Thoracic aorta (tissue), 2 donors: ENCODE results near the gene BCL3. TPM values are rescaled to one million over a fixed set of nuclear protein-coding genes. Genes with fewer than 3 reads are reported as not detected.
"Not testable (repeated sequence)": the region's sequence is repeated elsewhere in the genome, so short reads cannot be mapped to it uniquely, and the experiment has no call there.

Experiments used
- ATAC-seq: fragments of 150-250 bp; one replicate; pipeline ENCODE4 v1.8.0; 2017; ENCODE audit warnings: low read depth; ENCODE audit not compliant: insufficient number of reproducible peaks, low FRiP score
- DNase-seq: peaks from one replicate; pipeline ENCODE4 v3.0.0-alpha.2; 2020; ENCODE audit warnings: low spot score
- H3K27ac ChIP-seq, 2 donors: fragments of 200-600 bp; sonication (generic); 1 replicate in 1 of 2; 2 replicates in 1 of 2; pipeline ENCODE4 v1.5.1; 2016; ENCODE audit warnings: mild to moderate bottlenecking in 2 of 2, moderate library complexity in 2 of 2
- H3K27me3 ChIP-seq: fragments of 200-600 bp; sonication (generic); replicated peaks from 2 replicates; pipeline ENCODE4 v1.6.0; 2016; ENCODE audit warnings: mild to moderate bottlenecking; ENCODE audit not compliant: insufficient read depth
- H3K36me3 ChIP-seq: fragments of 200-600 bp; sonication (generic); one replicate; pipeline ENCODE4 v1.5.1; 2016
- H3K4me1 ChIP-seq, 2 donors: fragments of 200-600 bp; sonication (generic); 1 replicate in 1 of 2; 2 replicates in 1 of 2; pipeline versions ENCODE4 v1.5.1 to v1.6.0; 2016; ENCODE audit warnings: low read depth in 2 of 2, mild to moderate bottlenecking in 1 of 2; ENCODE audit not compliant: control insufficient read depth in 1 of 2
- H3K4me3 ChIP-seq: fragments of 200-600 bp; sonication (generic); 2 replicates; pipeline ENCODE4 v1.5.1; 2016; ENCODE audit warnings: mild to moderate bottlenecking
- H3K9me3 ChIP-seq: fragments of 200-600 bp; sonication (generic); 2 replicates; pipeline ENCODE4 v1.5.1; 2016
- total RNA-seq, 2 donors: library from RNA; depleted of rRNA; stranded (reverse); fragments of >200 nt; gene quantifications; one replicate each; pipeline versions ENCODE4 v1.1.0 to v1.2.3, GENCODE V29; 2016
- TF ChIP-seq, protein P1 (sequence below): fragments of 200-600 bp; sonication (generic); IDR thresholded peaks from one replicate; pipeline ENCODE4 v1.5.1; 2019; ENCODE audit warnings: antibody characterized with exemption

Gene BCL3
- total RNA-seq, 2 donors from 2014 or later, result 43.1 to 77.9 TPM

DNA sequence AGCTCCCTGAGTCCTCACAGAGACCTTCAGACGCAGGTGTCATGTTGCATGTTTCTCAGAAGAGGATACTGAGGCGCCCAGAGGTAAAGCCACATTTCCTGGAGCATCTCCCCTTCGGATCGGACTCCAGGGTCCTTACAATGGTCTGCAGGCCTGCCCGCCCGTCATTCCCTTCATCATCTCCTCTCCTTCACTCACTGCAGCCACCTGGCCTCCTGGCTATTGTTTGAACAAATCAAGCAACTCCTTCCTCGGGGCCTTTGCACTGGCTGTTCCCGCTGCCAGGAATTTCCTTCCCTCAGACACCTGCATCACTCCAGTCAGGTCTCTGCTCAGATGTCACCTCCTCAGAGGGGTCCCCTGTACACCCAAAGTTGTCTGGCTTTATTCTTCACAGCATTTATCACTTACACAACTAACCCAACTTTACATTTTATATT, 29.2 kb upstream of the BCL3 start:
- no peak overlapping the region for H3K4me3 ChIP-seq
- H3K27ac ChIP-seq, result peak overlapping the region in 1 of 2 donors; percentile 93
- no peaks in the 10 kb centered on the region for H3K27me3 ChIP-seq
- H3K4me1 ChIP-seq, result peaks cover 35 to 41% of the 10 kb centered on the region in 2 donors
- DNase-seq (no peak), ATAC-seq (no peak)
- H3K9me3 ChIP-seq, result no peaks in the 10 kb centered on the region
- TF ChIP-seq, protein P1, sequence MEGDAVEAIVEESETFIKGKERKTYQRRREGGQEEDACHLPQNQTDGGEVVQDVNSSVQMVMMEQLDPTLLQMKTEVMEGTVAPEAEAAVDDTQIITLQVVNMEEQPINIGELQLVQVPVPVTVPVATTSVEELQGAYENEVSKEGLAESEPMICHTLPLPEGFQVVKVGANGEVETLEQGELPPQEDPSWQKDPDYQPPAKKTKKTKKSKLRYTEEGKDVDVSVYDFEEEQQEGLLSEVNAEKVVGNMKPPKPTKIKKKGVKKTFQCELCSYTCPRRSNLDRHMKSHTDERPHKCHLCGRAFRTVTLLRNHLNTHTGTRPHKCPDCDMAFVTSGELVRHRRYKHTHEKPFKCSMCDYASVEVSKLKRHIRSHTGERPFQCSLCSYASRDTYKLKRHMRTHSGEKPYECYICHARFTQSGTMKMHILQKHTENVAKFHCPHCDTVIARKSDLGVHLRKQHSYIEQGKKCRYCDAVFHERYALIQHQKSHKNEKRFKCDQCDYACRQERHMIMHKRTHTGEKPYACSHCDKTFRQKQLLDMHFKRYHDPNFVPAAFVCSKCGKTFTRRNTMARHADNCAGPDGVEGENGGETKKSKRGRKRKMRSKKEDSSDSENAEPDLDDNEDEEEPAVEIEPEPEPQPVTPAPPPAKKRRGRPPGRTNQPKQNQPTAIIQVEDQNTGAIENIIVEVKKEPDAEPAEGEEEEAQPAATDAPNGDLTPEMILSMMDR, result no peak
- no peaks in the 10 kb centered on the region for H3K36me3 ChIP-seq

DNA sequence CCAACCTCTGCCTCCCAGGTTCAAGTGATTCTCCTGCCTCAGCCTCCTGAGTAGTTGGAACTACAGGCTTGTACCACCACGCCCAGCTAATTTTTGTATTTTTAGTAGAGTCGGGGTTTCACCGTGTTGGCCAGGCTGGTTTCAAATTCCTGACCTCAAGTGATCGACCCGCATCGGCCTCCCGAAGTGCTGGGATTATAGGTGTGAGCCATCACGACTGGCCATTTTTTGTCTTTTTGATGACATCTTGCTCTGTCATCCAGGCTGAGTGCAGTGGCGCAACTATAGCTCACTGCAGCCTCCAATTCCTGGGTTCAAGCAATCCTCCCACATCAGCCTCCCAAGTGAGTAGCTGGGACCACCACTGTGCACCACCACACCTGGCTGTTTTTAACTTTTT, 28.1 kb upstream of the BCL3 start:
- not testable (repeated sequence) for H3K4me3 ChIP-seq, H3K36me3 ChIP-seq, ATAC-seq, H3K27ac ChIP-seq, DNase-seq, H3K9me3 ChIP-seq, H3K27me3 ChIP-seq
- H3K4me1 ChIP-seq, result peaks cover 42 to 52% of the 10 kb centered on the region in 2 donors

DNA sequence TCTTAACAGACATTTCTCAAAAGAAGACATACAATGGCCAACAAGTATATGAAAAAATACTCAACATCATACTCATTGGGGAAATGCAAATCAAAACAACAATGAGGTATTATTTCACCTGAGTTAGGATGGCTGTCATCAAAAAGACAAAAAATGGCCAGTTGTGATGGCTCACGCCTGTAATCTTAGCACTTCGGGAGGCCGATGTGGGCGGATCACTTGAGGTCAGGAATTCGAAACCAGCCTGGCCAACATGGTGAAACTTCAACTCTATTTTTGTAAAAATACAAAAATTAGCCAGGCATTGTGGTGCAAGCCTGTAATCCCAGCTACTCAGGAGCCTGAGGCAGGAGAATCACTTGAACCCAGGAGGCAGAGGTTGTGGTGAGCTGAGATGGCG, 27.6 kb upstream of the BCL3 start:
- Histone ChIP-seq H3K4me1 (peaks cover 42 to 55% of the 10 kb centered on the region in 2 donors), H3K9me3 (no peaks in the 10 kb centered on the region), H3K27ac (peak overlapping the region in 1 of 2 donors; percentile 15), H3K4me3 (no peak overlapping the region), H3K27me3 (no peaks in the 10 kb centered on the region), H3K36me3 (no peaks in the 10 kb centered on the region)
- TF ChIP-seq, protein P1, result no peak
- no peak for DNase-seq
- ATAC-seq, result no peak

DNA sequence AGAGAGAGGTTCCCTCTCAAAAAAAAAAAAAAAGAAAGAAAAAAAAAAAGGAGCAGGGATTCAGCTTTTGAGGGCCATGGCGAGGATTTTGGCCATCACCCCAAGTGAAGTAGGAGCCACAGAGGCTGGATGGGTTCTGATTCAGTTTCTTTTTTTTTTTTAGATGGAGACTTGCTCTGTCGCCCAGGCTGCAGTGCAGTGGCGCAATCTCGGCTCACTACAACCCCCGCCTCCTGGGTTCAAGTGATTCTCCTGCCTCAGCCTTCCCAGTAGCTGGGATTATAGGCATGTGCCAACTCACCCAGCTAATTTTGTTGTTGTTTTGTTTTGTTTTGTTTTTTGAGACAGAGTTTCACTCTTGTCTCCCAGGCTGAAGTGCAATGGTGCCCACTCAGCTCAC, 27.1 kb upstream of the BCL3 start:
- not testable (repeated sequence) for DNase-seq, H3K36me3 ChIP-seq, H3K27me3 ChIP-seq, H3K9me3 ChIP-seq, H3K4me3 ChIP-seq, ATAC-seq
- H3K4me1 ChIP-seq, result peaks cover 42 to 55% of the 10 kb centered on the region in 2 donors
- H3K27ac ChIP-seq, result peak overlapping the region in 1 of 2 donors; percentile 15

DNA sequence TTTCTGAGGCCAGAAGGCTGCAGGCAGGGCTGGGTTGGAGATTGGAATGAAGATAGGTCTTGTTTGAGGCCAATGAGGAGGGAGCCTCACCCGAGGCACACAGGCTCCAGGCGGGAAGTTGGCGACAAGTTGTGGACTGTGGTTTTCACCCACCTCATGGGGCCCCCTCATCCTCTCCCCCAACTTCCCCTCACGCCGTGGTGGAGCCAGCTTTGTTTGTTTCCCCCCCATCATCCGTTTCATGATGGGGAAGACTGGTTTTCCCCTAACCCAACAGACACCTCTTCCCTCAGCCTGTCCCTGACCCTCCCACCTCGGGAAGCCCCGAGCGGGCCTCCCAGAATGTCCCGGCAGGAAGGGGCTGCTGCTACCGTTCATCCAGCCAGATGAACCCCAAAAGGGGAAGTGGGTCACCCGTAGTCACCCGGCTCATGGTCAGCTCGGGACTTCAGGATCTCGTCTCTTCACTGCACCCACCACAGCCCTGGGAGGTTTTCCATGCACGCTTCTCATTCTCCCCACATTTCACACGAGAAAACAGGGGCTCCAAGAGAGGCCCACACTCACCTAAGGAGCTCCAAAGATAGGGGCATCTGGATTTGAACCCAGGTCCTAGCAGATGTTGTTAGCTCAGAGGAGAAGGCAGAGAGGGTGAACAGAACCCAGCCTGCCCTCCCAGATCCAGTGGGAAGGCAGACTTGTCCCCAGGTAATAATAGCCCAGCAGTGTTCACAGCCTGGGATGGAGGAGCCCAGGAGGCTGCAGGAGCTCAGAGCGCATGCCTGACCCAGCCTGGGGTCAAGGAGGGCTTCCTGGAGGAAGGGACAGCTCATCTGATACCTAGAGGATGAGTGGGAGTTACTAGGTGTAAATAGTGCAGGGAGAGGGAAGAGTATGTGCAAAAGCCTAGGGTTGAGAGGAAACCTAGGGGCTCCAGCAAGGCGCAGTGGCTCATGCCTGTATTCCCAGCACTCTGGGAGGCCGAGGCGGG, 26.1 kb upstream of the BCL3 start:
- Histone ChIP-seq H3K36me3 (no peaks in the 10 kb centered on the region), H3K27me3 (no peaks in the 10 kb centered on the region), H3K4me3 (no peak overlapping the region), H3K27ac (no peak overlapping the region), H3K9me3 (no peaks in the 10 kb centered on the region), H3K4me1 (peaks cover 42 to 55% of the 10 kb centered on the region in 2 donors)
- ATAC-seq, result no peak
- TF ChIP-seq, protein P1, result no peak
- no peak for DNase-seq

DNA sequence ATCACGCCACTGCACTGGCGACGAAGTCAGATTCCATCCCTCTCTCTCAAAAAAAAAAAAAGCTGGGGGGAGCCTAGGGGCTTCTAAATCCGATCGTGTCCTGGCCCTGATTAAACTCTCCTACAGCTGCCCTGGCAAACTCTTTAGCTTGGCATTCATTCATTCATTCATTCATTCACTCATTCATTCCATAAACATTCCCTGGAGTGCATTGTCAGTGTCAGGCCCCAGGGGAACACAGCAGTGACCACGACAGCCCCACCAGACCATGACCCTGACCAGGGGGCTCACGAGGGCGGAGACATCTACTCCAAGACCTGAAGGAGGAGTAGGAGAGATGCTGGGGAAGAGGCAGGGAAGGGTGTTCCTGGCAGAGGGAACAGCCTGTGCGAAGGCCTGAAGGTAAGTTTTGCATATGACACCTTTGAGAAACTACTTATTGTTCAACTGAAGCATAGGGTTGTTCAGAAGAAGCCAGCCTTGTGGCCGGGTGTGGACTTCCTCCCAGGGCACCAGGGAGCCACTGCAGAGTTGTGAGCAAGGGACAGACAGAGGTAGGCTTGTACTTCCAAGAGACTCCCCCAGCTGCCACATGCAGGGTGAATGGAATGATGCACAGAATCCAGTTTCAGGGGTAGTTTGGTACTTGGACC, 25.1 kb upstream of the BCL3 start:
- Histone ChIP-seq H3K36me3 (no peaks in the 10 kb centered on the region), H3K27ac (no peak overlapping the region), H3K9me3 (no peaks in the 10 kb centered on the region), H3K27me3 (no peaks in the 10 kb centered on the region), H3K4me1 (peaks cover 33 to 46% of the 10 kb centered on the region in 2 donors), H3K4me3 (no peak overlapping the region)
- no peak for ATAC-seq
- no peak for DNase-seq
- TF ChIP-seq, protein P1, result no peak
